ENCODE results near the gene SYNGAP1.

SYNGAP1 gene

GRCh38 chr6:33438978-33439594 is 19.2 kb downstream of the SYNGAP1 start:
- no peak for DNase-seq (ENCODE audit: low spot score)

- DNase-seq (ENCODE audit: low spot score), result no peak
Observed at GRCh38 chr6:33439956-33440648, 20.2 kb downstream of the SYNGAP1 start.

DNA sequence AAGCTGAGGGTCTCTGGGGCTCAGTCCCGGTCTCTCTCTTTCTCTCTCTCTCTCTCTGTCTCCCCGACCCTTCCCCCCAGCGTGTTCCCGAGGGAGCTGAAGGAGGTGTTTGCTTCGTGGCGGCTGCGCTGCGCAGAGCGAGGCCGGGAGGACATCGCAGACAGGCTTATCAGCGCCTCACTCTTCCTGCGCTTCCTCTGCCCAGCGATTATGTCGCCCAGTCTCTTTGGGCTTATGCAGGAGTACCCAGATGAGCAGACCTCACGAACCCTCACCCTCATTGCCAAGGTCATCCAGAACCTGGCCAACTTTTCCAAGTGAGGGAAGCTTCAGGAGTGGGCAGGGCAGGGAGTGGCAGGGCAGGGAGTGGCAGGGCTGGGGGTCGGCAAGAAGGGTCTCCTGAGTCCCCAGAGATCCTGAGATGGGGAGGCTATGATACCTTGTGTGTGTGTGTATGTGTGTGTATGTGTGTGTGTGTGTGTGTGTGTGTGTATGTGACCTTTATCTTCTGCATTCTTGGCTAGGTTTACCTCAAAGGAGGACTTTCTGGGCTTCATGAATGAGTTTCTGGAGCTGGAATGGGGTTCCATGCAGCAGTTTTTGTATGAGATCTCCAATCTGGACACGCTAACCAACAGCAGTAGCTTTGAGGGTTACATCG is 20.9 kb downstream of the SYNGAP1 start:
- DNase-seq (ENCODE audit: low spot score), result no peak

DNA sequence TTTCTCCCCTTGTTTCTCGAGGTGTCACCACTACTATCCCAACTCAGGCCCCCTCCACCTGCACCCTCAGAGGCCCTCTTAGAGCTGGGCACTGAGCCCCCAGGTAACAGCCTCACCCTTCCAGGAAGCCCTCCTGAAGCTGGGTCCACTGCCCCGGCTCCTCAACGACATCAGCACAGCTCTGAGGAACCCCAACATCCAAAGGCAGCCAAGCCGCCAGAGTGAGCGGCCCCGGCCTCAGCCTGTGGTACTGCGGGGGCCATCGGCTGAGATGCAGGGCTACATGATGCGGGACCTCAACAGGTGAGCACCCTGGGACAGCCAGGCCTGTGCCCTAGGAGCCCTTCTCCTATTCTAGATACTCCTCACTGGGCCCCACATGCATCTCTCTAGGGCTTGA is 21.6 kb downstream of the SYNGAP1 start:
- DNase-seq (ENCODE audit: low spot score), result no peak

DNA sequence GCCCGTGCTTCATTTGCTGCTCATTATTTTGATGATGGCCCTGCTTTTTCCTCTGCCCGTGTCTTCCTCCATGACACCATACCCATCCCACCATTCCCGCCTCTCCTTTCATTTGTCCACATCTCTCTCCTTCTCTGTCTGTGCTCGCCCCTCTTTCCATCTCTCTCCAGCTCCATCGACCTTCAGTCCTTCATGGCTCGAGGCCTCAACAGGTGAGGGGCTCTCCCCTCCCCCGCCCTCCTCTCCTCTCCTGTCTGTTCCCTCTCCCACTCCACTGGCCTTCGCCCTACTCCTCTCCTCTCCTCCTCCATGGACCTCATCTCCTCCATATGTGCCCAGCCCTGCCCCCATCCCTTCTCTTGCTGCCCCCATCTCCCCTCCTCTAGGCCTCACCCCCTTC is 22.4 kb downstream of the SYNGAP1 start:
- no peak for DNase-seq (ENCODE audit: low spot score)

GRCh38 chr6:33443025-33443424 is 23.2 kb downstream of the SYNGAP1 start:
- DNase-seq (ENCODE audit: low spot score), result no peak

DNA sequence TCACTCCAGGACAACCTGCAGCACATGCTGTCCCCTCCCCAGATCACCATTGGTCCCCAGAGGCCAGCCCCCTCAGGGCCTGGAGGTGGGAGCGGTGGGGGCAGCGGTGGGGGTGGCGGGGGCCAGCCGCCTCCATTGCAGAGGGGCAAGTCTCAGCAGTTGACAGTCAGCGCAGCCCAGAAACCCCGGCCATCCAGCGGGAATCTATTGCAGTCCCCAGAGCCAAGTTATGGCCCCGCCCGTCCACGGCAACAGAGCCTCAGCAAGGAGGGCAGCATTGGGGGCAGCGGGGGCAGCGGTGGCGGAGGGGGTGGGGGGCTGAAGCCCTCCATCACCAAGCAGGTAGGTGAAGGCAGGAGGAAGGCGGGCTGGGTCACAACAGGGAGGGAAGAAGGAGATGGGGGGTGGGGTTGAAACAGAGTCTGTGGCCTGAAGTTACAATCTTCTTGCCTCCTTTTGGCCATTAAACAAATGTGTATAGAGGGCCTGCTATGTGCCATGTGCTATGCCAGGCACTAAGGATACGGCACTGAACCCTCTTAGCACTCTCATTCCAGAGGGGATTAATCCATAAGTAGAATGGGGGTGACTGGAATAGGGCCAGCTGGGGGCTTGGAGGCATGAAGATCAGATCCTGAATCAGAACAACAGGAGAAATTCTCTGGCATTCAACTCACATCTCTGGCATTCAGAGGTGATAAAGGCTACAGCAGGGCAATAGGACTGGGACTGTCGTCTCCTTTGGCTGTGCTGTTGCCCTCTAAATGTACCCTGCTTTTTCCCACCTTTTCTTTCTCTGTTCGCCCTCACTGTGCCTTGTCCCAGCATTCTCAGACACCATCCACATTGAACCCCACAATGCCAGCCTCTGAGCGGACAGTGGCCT is 24.0 kb downstream of the SYNGAP1 start:
- no peak for DNase-seq (ENCODE audit: low spot score)

GRCh38 chr6:33445119-33445603 is 25.3 kb downstream of the SYNGAP1 start:
- DNase-seq (ENCODE audit: low spot score), result no peak

- no peak for DNase-seq (ENCODE audit: low spot score)
Observed at GRCh38 chr6:33446356-33446755, 26.5 kb downstream of the SYNGAP1 start.

DNA sequence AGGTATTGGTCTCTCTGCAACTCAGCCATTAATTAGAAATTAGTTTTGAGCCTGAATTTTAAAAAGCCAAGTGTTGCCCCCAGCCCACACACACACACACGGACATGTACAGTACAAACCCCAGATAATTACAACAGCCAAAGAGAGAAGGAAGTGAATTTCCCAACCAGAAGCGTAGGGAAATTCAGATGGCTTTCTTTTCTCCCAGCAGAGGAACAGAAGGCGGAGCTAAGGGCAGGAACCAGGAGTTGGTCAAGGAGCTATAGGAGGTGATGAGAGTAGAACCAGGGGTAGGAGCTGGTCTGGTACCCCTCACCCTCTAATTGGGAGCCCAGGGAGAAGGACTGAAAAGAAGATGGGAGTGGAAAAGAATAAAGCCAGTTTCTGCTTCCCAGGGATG is 30.6 kb downstream of the SYNGAP1 start:
- DNase-seq (ENCODE audit: low spot score), result no peak

GRCh38 chr6:33451606-33452005 is 31.7 kb downstream of the SYNGAP1 start:
- peak; percentile 19 for DNase-seq (ENCODE audit: low spot score)

GRCh38 chr6:33452496-33452895 is 32.6 kb downstream of the SYNGAP1 start:
- DNase-seq (ENCODE audit: low spot score), result no peak

GRCh38 chr6:33453393-33454008 is 33.6 kb downstream of the SYNGAP1 start:
- DNase-seq (ENCODE audit: low spot score), result no peak

DNA sequence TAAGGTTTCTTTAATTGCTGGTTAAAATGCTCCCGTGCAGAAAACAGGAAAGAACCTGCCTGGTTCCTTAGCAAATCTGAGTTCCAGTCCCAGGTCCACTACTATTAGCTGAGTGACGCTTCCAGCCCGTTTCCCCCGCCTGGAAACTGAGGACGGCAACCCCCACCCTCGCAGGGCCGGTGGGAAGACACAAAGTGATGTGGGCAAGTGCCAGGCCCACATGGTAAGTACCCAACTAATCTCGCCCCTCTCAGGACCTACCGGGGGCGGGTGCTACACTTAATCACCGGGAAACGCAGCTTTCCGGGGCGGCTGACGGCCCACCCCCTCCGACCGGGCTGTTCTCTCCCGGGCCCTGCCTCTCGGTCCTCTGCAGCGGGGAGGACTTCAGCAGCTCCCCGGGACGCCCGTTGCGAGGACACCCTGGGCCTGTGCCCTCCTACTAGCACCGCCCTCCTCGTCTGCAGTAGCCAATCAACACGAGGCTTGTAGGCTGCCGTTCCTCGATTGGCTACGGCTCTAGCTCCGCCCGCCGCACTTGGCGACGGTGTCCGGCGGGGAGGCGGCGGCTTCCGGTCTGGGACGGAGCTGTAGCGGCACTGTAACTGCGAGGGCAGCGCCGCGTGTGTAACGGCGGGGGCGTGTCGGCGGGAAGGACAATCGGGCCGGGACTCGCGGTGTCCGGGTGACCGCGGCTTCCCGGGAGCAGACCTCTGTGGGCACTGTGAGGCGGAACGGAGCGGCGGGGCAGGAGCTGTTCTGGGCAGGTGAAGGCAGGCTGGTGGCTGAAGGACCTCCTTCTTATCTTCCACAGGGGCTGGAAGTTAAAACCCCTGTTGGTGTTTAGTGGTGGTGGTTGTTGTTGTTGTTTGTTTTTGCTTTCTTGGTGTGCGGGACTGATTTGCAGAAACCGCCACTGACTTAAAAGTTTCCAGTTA is 34.4 kb downstream of the SYNGAP1 start, which contains the start of gene ZBTB9:
Gene ZBTB9, plus strand, starts transcription at position 568 of the 938 bp plus-strand sequence. CDS start 525 bp downstream, outside the sequence.
- DNase-seq (ENCODE audit: low spot score), result peak; percentile 98

GRCh38 chr6:33455051-33455450 is 35.2 kb downstream of the SYNGAP1 start:
- DNase-seq (ENCODE audit: low spot score), result no peak

DNA sequence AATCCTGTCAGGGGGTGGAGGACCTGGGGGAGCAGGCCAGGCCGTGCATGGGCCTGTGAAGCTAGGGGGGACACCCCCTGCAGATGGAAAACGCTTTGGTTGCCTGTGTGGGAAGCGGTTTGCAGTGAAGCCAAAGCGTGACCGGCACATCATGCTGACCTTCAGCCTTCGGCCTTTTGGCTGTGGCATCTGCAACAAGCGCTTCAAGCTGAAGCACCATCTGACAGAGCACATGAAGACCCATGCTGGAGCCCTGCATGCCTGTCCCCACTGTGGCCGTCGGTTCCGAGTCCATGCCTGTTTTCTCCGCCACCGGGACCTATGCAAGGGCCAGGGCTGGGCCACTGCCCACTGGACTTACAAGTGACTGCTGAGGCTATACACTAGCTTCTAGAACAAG is 36.3 kb downstream of the SYNGAP1 start:
- DNase-seq (ENCODE audit: low spot score), result no peak

- no peak for DNase-seq (ENCODE audit: low spot score)
Observed at GRCh38 chr6:33458676-33459075, 38.8 kb downstream of the SYNGAP1 start.

- DNase-seq (ENCODE audit: low spot score), result no peak
Observed at GRCh38 chr6:33459226-33459625, 39.4 kb downstream of the SYNGAP1 start.

DNA sequence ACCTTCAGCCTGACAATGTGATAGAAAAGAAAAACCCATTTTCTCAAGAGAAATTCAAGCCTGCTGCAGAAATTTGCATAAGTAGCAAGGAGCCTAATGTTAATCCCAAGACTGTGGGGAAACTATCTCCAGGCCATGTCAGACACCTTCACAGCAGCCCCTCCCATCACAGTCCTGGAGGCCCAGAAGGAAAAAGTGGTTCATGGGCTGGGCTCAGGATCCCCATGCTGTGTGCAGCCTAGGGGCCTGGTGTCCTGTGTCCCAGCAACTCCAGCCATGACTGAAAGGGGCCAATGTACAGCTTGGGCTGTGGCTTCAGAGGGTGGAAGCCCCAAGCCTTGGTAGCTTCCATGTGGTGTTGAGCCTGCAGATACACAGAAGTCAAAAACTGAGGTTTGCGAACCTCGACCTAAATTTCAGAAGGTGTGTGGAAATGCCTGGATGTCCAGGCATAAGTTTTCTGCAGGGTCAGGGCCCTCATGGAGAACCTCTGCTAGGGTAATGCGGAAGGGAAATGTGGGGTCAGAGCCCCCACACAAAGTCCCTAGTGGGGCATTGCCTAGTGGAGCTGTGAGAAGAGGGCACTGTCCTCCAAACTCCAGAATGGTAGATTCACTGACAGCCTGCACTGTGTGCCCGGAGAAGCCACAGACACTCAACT is 46.3 kb downstream of the SYNGAP1 start:
- DNase-seq (ENCODE audit: low spot score), result no peak

GRCh38 chr6:33467091-33467490 is 47.2 kb downstream of the SYNGAP1 start:
- DNase-seq (ENCODE audit: low spot score), result no peak
